ENCODE measurements around the gene GREM1. TPM values are rescaled to one million over a fixed set of nuclear protein-coding genes. Genes with fewer than 3 reads are reported as not detected.

GREM1 gene
- total RNA-seq, 3 donors from 2014 or later (not counting 1 experiment from before 2014, with no cell fraction given), result not detected

GRCh38 chr15:32750979-32751378 lies 33.2 kb downstream of the GREM1 start:
- peaks cover 7 to 33% of the 10 kb centered on the region in 2 donors for H3K27me3 Mint-ChIP-seq (ENCODE audit: low read depth in 2 of 2)
- Histone ChIP-seq H3K4me3 (ENCODE audit: low read length) (no peak overlapping the region), H3K27ac (ENCODE audit: low read length) (no peak overlapping the region), H3K9me3 (ENCODE audit: control insufficient read depth, insufficient read depth, low read length) (no peaks in the 10 kb centered on the region), H3K36me3 (ENCODE audit: control insufficient read depth, insufficient read depth, low read length) (no peaks in the 10 kb centered on the region), H3K27me3 (ENCODE audit: control insufficient read depth, insufficient read depth, low read length) (no peaks in the 10 kb centered on the region), H3K4me1 (ENCODE audit: control insufficient read depth, insufficient read depth, low read length) (no peaks in the 10 kb centered on the region)
- no peak for DNase-seq
- no peaks in the 10 kb centered on the region for H3K4me1 Mint-ChIP-seq
- H3K4me3 Mint-ChIP-seq, result no peak overlapping the region
- H3K27ac Mint-ChIP-seq, result no peak overlapping the region
- no peaks in the 10 kb centered on the region for H3K36me3 Mint-ChIP-seq
- no peak for ATAC-seq
- intact Hi-C loops (cut with micrococcal nuclease), result no loop called here
- no peaks in the 10 kb centered on the region for H3K9me3 Mint-ChIP-seq
- TF ChIP-seq CTCF (IDR thresholded peaks at IDR 0.05), result no peak
- 93% methylated on average over 2 of the region's 3 CpGs for whole genome bisulfite sequencing (ENCODE audit: insufficient coverage)

GRCh38 chr15:32757426-32757825 lies 39.6 kb downstream of the GREM1 start:
- intact Hi-C loops (cut with micrococcal nuclease), result no loop called here
- no peaks in the 10 kb centered on the region for H3K36me3 Mint-ChIP-seq
- no CpG with 5 or more reads among the region's 2 CpGs for WGBS (ENCODE audit: insufficient coverage)
- H3K4me1 Mint-ChIP-seq, result no peaks in the 10 kb centered on the region
- Histone ChIP-seq H3K9me3 (ENCODE audit: control insufficient read depth, insufficient read depth, low read length) (no peaks in the 10 kb centered on the region), H3K27ac (ENCODE audit: low read length) (no peak overlapping the region), H3K27me3 (ENCODE audit: control insufficient read depth, insufficient read depth, low read length) (no peaks in the 10 kb centered on the region), H3K36me3 (ENCODE audit: control insufficient read depth, insufficient read depth, low read length) (no peaks in the 10 kb centered on the region), H3K4me1 (ENCODE audit: control insufficient read depth, insufficient read depth, low read length) (no peaks in the 10 kb centered on the region), H3K4me3 (ENCODE audit: low read length) (no peak overlapping the region)
- H3K27ac Mint-ChIP-seq, result no peak overlapping the region
- H3K4me3 Mint-ChIP-seq, result no peak overlapping the region
- no peak for ATAC-seq
- no peak for TF ChIP-seq CTCF (IDR thresholded peaks at IDR 0.05)
- peaks cover 34 to 53% of the 10 kb centered on the region in 2 donors for H3K27me3 Mint-ChIP-seq (ENCODE audit: low read depth in 2 of 2)
- no peaks in the 10 kb centered on the region for H3K9me3 Mint-ChIP-seq
- DNase-seq, result no peak

GRCh38 chr15:32763295-32763694 lies 45.5 kb downstream of the GREM1 start:
- no peaks in the 10 kb centered on the region for H3K27me3 ChIP-seq (ENCODE audit: control insufficient read depth, insufficient read depth, low read length)
- no peak for TF ChIP-seq CTCF (IDR thresholded peaks at IDR 0.05)
- 67% methylated on average over 1 of the region's 1 CpG for WGBS (ENCODE audit: insufficient coverage)
- H3K36me3 Mint-ChIP-seq, result no peaks in the 10 kb centered on the region
- DNase-seq (no peak), ATAC-seq (no peak)
- intact Hi-C loops (cut with micrococcal nuclease), result no loop called here
- H3K36me3 ChIP-seq (ENCODE audit: control insufficient read depth, insufficient read depth, low read length), result no peaks in the 10 kb centered on the region
- H3K4me1 Mint-ChIP-seq, result no peaks in the 10 kb centered on the region
- H3K9me3 Mint-ChIP-seq, result no peaks in the 10 kb centered on the region
- peaks cover 18 to 21% of the 10 kb centered on the region in 2 donors for H3K27me3 Mint-ChIP-seq (ENCODE audit: low read depth in 2 of 2)
- no peak overlapping the region for H3K27ac Mint-ChIP-seq
- H3K9me3 ChIP-seq (ENCODE audit: control insufficient read depth, insufficient read depth, low read length), result no peaks in the 10 kb centered on the region
- H3K4me1 ChIP-seq (ENCODE audit: control insufficient read depth, insufficient read depth, low read length), result no peaks in the 10 kb centered on the region
- H3K4me3 ChIP-seq (ENCODE audit: low read length), result no peak overlapping the region
- no peak overlapping the region for H3K4me3 Mint-ChIP-seq
- no peak overlapping the region for H3K27ac ChIP-seq (ENCODE audit: low read length)

GRCh38 chr15:32765236-32765635 lies 47.4 kb downstream of the GREM1 start:
- TF ChIP-seq CTCF (IDR thresholded peaks at IDR 0.05), result no peak
- H3K9me3 ChIP-seq (ENCODE audit: control insufficient read depth, insufficient read depth, low read length), result no peaks in the 10 kb centered on the region
- no peaks in the 10 kb centered on the region for H3K4me1 ChIP-seq (ENCODE audit: control insufficient read depth, insufficient read depth, low read length)
- H3K27me3 ChIP-seq (ENCODE audit: control insufficient read depth, insufficient read depth, low read length), result no peaks in the 10 kb centered on the region
- no peaks in the 10 kb centered on the region for H3K4me1 Mint-ChIP-seq
- no peaks in the 10 kb centered on the region for H3K36me3 Mint-ChIP-seq
- H3K4me3 Mint-ChIP-seq, result no peak overlapping the region
- no peak overlapping the region for H3K27ac ChIP-seq (ENCODE audit: low read length)
- no peaks in the 10 kb centered on the region for H3K36me3 ChIP-seq (ENCODE audit: control insufficient read depth, insufficient read depth, low read length)
- intact Hi-C loops (cut with micrococcal nuclease), result no loop called here
- H3K9me3 Mint-ChIP-seq, result no peaks in the 10 kb centered on the region
- no peak for DNase-seq
- 42% methylated on average over 4 of the region's 4 CpGs for WGBS (ENCODE audit: insufficient coverage)
- H3K27me3 Mint-ChIP-seq (ENCODE audit: low read depth in 2 of 2), result peaks cover 14 to 25% of the 10 kb centered on the region in 2 donors
- no peak overlapping the region for H3K27ac Mint-ChIP-seq
- no peak for ATAC-seq
- H3K4me3 ChIP-seq (ENCODE audit: low read length), result no peak overlapping the region

All from natural killer cell (primary cell).